ENCODE measurements around the gene RDX. TPM values are rescaled to one million over a fixed set of nuclear protein-coding genes. Genes with fewer than 3 reads are reported as not detected.

The RDX gene
- total RNA-seq, 2 experiments from 2014 or later, result 11.4 to 14.2 TPM

DNA sequence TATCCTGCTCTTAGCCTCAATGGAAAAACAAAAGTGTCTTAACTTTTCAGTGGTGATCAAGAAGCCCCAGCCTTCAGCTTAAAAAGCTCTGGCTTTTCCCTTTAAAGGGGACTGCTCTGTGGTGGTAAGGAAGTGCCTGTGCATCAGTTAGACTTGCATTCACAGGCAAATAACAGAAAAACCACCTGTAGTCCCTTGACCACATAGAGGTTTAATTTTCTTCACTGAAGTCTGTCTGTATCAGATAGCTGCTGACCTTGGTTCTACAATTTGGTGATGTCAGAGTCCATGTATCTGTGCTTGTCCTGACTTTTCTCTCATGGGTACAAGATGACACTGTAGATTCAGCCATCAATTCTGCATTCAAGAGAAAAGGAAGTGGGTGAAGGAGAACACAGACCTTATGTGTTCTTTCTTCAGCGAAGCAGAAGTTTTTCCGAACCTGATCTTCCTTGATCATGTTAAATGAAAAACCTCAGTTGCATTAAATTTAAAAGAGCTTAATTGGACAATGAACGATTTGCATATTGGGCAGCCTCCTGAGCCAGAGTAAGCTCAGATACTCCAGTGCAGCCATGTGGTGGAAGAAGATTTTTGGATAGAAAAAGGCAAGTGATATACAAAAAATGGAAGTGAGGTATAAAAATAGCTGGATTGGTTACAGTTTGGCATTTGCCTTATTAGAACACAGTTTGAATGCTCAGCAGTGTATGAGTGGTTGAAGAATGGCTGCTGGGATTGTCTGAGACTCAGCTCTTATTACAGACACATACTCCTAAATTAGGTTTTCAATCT lies 43.2 kb upstream of the RDX start:
- Mint-ChIP-seq H3K9me3 (no peaks in the 10 kb centered on the region), H3K27ac (no peak overlapping the region), H3K4me1 (ENCODE audit: low read depth) (no peaks in the 10 kb centered on the region), H3K27me3 (no peaks in the 10 kb centered on the region), H3K4me3 (no peak overlapping the region), H3K36me3 (ENCODE audit: low read depth) (no peaks in the 10 kb centered on the region)
- no peak overlapping the region for H3K4me3 ChIP-seq (ENCODE audit: low read length)
- ChIA-PET POLR2A (interaction anchor here (0.8 kb wide), 1 partner anchor 90 kb away, joined by 4 read pairs; the partner anchor contains the start of gene FDX1), CTCF (no interaction called here)
- no peak overlapping the region for H3K27ac ChIP-seq (ENCODE audit: low read depth in 1 of 2, low read length in 2 of 2)
- no peaks in the 10 kb centered on the region for H3K36me3 ChIP-seq (ENCODE audit: insufficient read depth, low read length)
- DNase-seq, result no peak
- no peaks in the 10 kb centered on the region for H3K9me3 ChIP-seq (ENCODE audit: control insufficient read depth in 1 of 2, insufficient read depth in 1 of 2, low read length in 2 of 2)
- TF ChIP-seq, protein P1, sequence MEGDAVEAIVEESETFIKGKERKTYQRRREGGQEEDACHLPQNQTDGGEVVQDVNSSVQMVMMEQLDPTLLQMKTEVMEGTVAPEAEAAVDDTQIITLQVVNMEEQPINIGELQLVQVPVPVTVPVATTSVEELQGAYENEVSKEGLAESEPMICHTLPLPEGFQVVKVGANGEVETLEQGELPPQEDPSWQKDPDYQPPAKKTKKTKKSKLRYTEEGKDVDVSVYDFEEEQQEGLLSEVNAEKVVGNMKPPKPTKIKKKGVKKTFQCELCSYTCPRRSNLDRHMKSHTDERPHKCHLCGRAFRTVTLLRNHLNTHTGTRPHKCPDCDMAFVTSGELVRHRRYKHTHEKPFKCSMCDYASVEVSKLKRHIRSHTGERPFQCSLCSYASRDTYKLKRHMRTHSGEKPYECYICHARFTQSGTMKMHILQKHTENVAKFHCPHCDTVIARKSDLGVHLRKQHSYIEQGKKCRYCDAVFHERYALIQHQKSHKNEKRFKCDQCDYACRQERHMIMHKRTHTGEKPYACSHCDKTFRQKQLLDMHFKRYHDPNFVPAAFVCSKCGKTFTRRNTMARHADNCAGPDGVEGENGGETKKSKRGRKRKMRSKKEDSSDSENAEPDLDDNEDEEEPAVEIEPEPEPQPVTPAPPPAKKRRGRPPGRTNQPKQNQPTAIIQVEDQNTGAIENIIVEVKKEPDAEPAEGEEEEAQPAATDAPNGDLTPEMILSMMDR (IDR thresholded peaks at IDR 0.05), result no peak
- H3K4me1 ChIP-seq (ENCODE audit: insufficient read depth, low read length), result no peaks in the 10 kb centered on the region
- H3K27me3 ChIP-seq (ENCODE audit: control insufficient read depth in 1 of 2, insufficient read depth in 2 of 2, low read length in 2 of 2), result no peaks in the 10 kb centered on the region
- no peak for ATAC-seq (ENCODE audit: poor library complexity)
- intact Hi-C loops (cut with DNase I, micrococcal nuclease), result no loop called here

DNA sequence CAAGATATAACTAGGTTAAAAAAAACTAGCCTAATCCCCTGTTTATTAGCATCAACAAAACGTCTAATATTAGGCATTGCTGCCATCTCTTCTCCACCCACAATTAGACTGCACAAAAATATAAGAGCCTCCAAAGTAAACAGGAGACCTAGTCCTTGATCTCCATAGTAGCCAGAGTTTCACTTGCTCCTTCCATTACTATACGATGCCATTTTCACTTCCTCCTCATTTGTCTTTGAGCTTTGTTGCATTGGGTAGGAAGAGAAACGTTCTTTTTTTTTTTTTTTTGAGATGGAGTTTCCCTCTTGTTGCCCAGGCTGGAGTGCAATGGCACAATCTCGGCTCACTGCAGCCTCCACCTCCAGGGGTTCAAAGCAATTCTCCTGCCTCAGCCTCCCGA lies 42.3 kb upstream of the RDX start:
- intact Hi-C loops (cut with DNase I, micrococcal nuclease), result no loop called here
- Histone ChIP-seq H3K36me3 (ENCODE audit: insufficient read depth, low read length) (no peaks in the 10 kb centered on the region), H3K9me3 (ENCODE audit: control insufficient read depth in 1 of 2, insufficient read depth in 1 of 2, low read length in 2 of 2) (no peaks in the 10 kb centered on the region), H3K4me3 (ENCODE audit: low read length) (no peak overlapping the region), H3K27me3 (ENCODE audit: control insufficient read depth in 1 of 2, insufficient read depth in 2 of 2, low read length in 2 of 2) (no peaks in the 10 kb centered on the region), H3K27ac (ENCODE audit: low read depth in 1 of 2, low read length in 2 of 2) (no peak overlapping the region), H3K4me1 (ENCODE audit: insufficient read depth, low read length) (no peaks in the 10 kb centered on the region)
- DNase-seq (no peak), ATAC-seq (ENCODE audit: poor library complexity) (no peak)
- TF ChIP-seq, protein P1 (IDR thresholded peaks at IDR 0.05), result no peak
- no peaks in the 10 kb centered on the region for H3K36me3 Mint-ChIP-seq (ENCODE audit: low read depth)
- ChIA-PET CTCF (no interaction called here), POLR2A (no interaction called here)
- H3K9me3 Mint-ChIP-seq, result no peaks in the 10 kb centered on the region
- H3K4me1 Mint-ChIP-seq (ENCODE audit: low read depth), result no peaks in the 10 kb centered on the region
- no peak overlapping the region for H3K4me3 Mint-ChIP-seq
- H3K27ac Mint-ChIP-seq, result no peak overlapping the region
- H3K27me3 Mint-ChIP-seq, result no peaks in the 10 kb centered on the region

DNA sequence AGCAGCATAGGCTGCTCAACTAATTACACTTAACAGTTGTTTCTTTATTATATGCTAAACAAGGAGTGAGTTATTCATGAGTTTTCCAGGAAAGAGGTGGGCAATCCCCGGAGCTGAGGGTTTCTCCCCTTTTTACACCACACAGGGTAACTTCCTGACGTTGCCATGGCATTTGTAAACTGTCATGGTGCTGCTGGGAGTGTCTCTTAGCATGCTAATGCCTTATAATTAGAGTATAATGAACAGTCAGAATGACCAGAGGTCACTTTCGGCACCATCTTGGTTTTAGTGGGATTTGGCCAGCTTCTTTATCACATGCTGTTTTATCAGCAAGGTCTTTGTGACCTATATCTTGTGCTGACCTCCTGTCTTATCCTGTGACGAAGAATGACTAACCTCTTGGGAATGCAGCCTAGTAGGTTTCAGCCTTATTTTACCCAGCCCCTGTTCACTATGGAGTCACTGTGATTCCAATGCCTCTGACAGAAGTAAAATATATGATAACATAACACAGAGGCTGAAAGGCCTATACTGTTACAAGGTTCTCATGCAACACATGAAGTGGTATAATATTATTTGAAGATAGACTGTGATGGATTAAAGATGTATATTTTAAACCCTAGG lies 41.3 kb upstream of the RDX start:
- ChIA-PET CTCF (no interaction called here), POLR2A (no interaction called here)
- Mint-ChIP-seq H3K36me3 (ENCODE audit: low read depth) (no peaks in the 10 kb centered on the region), H3K27me3 (no peaks in the 10 kb centered on the region), H3K4me3 (no peak overlapping the region), H3K27ac (no peak overlapping the region), H3K9me3 (no peaks in the 10 kb centered on the region), H3K4me1 (ENCODE audit: low read depth) (no peaks in the 10 kb centered on the region)
- H3K9me3 ChIP-seq (ENCODE audit: control insufficient read depth in 1 of 2, insufficient read depth in 1 of 2, low read length in 2 of 2), result no peaks in the 10 kb centered on the region
- H3K4me3 ChIP-seq (ENCODE audit: low read length), result no peak overlapping the region
- no peaks in the 10 kb centered on the region for H3K27me3 ChIP-seq (ENCODE audit: control insufficient read depth in 1 of 2, insufficient read depth in 2 of 2, low read length in 2 of 2)
- intact Hi-C loops (cut with DNase I, micrococcal nuclease), result no loop called here
- no peaks in the 10 kb centered on the region for H3K36me3 ChIP-seq (ENCODE audit: insufficient read depth, low read length)
- no peaks in the 10 kb centered on the region for H3K4me1 ChIP-seq (ENCODE audit: insufficient read depth, low read length)
- DNase-seq, result peak in 3 of 14 experiments; percentile 18 to 34 (median 23)
- ATAC-seq (ENCODE audit: poor library complexity), result no peak
- TF ChIP-seq, protein P1 (IDR thresholded peaks at IDR 0.05), result no peak
- H3K27ac ChIP-seq (ENCODE audit: low read depth in 1 of 2, low read length in 2 of 2), result no peak overlapping the region

Data from CD4-positive, alpha-beta T cell (primary cell).